Lung (tissue), 12 donors: ENCODE results near the gene LATS2. TPM values are rescaled to one million over a fixed set of nuclear protein-coding genes. Genes with fewer than 3 reads are reported as not detected.

ENCODE experiments used
- ATAC-seq: fragments of 200-7000 bp; cut with Tn5 transposase; one replicate; pipeline ENCODE4 v1.9.1; 2020; ENCODE audit warnings: moderate number of reproducible peaks; ENCODE audit not compliant: insufficient read depth, low FRiP score
- DNase-seq, 3 donors: peaks; one replicate each; pipeline ENCODE4 v3.0.0-alpha.2; 2013 to 2017
- H3K27ac ChIP-seq, 2 donors: one replicate each; pipeline ENCODE4 v1.5.1; 2013; ENCODE audit warnings: mild to moderate bottlenecking in 2 of 2, moderate library complexity in 2 of 2, control low read depth in 1 of 2, inconsistent platforms in 1 of 2, low read depth in 1 of 2, low read length in 1 of 2
- H3K27me3 ChIP-seq, 3 donors: one replicate each; pipeline ENCODE4 v1.5.1; 2013; ENCODE audit warnings: low read length in 2 of 3; ENCODE audit not compliant: control insufficient read depth in 3 of 3, insufficient read depth in 3 of 3
- H3K36me3 ChIP-seq, 4 donors: one replicate each; pipeline ENCODE4 v1.5.1; 2013; ENCODE audit warnings: low read length in 4 of 4, mild to moderate bottlenecking in 1 of 4, moderate library complexity in 1 of 4; ENCODE audit not compliant: control insufficient read depth in 4 of 4, insufficient read depth in 4 of 4
- H3K4me1 ChIP-seq, 5 donors: one replicate each; pipeline ENCODE4 v1.5.1; 2013; ENCODE audit warnings: low read length in 5 of 5, mild to moderate bottlenecking in 2 of 5, moderate library complexity in 1 of 5; ENCODE audit not compliant: control insufficient read depth in 5 of 5, insufficient read depth in 5 of 5
- H3K4me3 ChIP-seq: one replicate; pipeline ENCODE4 v1.5.1; 2013; ENCODE audit warnings: mild to moderate bottlenecking, control low read depth, moderate library complexity
- H3K9ac ChIP-seq, 2 donors: one replicate each; pipeline ENCODE4 v1.5.1; 2013; ENCODE audit warnings: low read length in 2 of 2, control low read depth in 1 of 2; ENCODE audit not compliant: insufficient read depth in 1 of 2
- H3K9me3 ChIP-seq, 4 donors: one replicate each; pipeline ENCODE4 v1.5.1; 2013; ENCODE audit warnings: low read length in 3 of 4, mild to moderate bottlenecking in 1 of 4, moderate library complexity in 1 of 4; ENCODE audit not compliant: control insufficient read depth in 4 of 4, insufficient read depth in 3 of 4
- CTCF ChIP-seq: IDR thresholded peaks from 2 replicates; pipeline ENCODE4 v1.5.1; 2012; ENCODE audit warnings: mild to moderate bottlenecking; ENCODE audit errors: control extremely low read depth, extremely low read depth
- WGBS, 2 donors: extraction: QIAGEN DNeasy Blood & Tissue Kit; methylation state at CpG; one replicate each; pipeline ENCODE4 v1.1.7; 2013; 5-methylcytosine and 5-hydroxymethylcytosine counted together
- polyA plus RNA-seq, 2 donors: library from polyadenylated mRNA; stranded (reverse); fragments of 200-250 nt; gene quantifications; one replicate each; pipeline ENCODE4 v1.2.1, GENCODE V29; 2013
- total RNA-seq, 2 donors: library from RNA; depleted of rRNA in 1 of 2; stranded (reverse); fragments of >200 nt in 1 of 2; gene quantifications; one replicate each; pipeline ENCODE4 v1.2.1, GENCODE V29; 2014 to 2021
- donor health status: control.
- donor health status: control.
- donor health status: Bipolar disorder and iron deficiency.
- donor health status: healthy.
- donor health status: DM: yes; HTN: yes; CAD: no.

Gene LATS2
- total and polyA plus RNA-seq, 4 donors, result 7.7 to 37.5 (median 21.3) TPM

GRCh38 chr13:21086929-21087328 is 25.5 kb upstream of the LATS2 start:
- H3K9me3 ChIP-seq, result no peaks in the 10 kb centered on the region
- no peak overlapping the region for H3K4me3 ChIP-seq
- H3K27ac ChIP-seq, result no peak overlapping the region
- no peaks in the 10 kb centered on the region for H3K4me1 ChIP-seq
- H3K27me3 ChIP-seq, result no peaks in the 10 kb centered on the region
- no peak for ATAC-seq
- WGBS, 2 donors, result 93% methylated on average over 2 of the region's 2 CpGs
- no peak overlapping the region for H3K9ac ChIP-seq
- TF ChIP-seq CTCF, result no peak
- DNase-seq, result no peak
- no peaks in the 10 kb centered on the region for H3K36me3 ChIP-seq

- Histone ChIP-seq H3K27ac (no peak overlapping the region), H3K4me1 (peaks cover 0 to 14% (median 0%) of the 10 kb centered on the region in 5 donors), H3K27me3 (no peaks in the 10 kb centered on the region), H3K4me3 (no peak overlapping the region), H3K9me3 (no peaks in the 10 kb centered on the region), H3K36me3 (no peaks in the 10 kb centered on the region), H3K9ac (no peak overlapping the region)
- DNase-seq (no peak), ATAC-seq (no peak)
- TF ChIP-seq CTCF, result no peak
- 92 to 96% methylated on average over 7 of the region's 7 CpGs for WGBS, 2 donors
These were observed 20.5 kb upstream of the LATS2 start for GRCh38 chr13:21081926-21082325.

- Histone ChIP-seq H3K9me3 (no peaks in the 10 kb centered on the region), H3K27me3 (no peaks in the 10 kb centered on the region), H3K27ac (peak overlapping the region in 1 of 2 donors; percentile 78), H3K36me3 (no peaks in the 10 kb centered on the region), H3K9ac (no peak overlapping the region), H3K4me1 (peaks cover 0 to 14% (median 0%) of the 10 kb centered on the region in 5 donors), H3K4me3 (no peak overlapping the region)
- WGBS, 2 donors, result 72 to 75% methylated on average over 3 of the region's 3 CpGs
- DNase-seq (no peak), ATAC-seq (no peak)
- no peak for TF ChIP-seq CTCF
These were observed 19.2 kb upstream of the LATS2 start for GRCh38 chr13:21080593-21080891.

GRCh38 chr13:21079761-21080592 is 18.6 kb upstream of the LATS2 start:
- TF ChIP-seq CTCF, result no peak
- 26 to 28% methylated on average over 14 of the region's 14 CpGs for WGBS, 2 donors
- Histone ChIP-seq H3K27me3 (no peaks in the 10 kb centered on the region), H3K36me3 (no peaks in the 10 kb centered on the region), H3K9me3 (no peaks in the 10 kb centered on the region), H3K4me3 (no peak overlapping the region), H3K27ac (peak overlapping the region; percentile 43 to 78), H3K9ac (no peak overlapping the region), H3K4me1 (peaks cover 0 to 14% (median 4%) of the 10 kb centered on the region in 5 donors)
- DNase-seq, result peak; percentile 32 to 48 (median 46)
- ATAC-seq, result peak; percentile 27
